Measurements from ENCODE around the gene BID.

BID gene

GRCh38 chr22:17774206-17774925 lies at the start of gene BID:
BID (minus strand) TSS chr22:17774469; CDS start chr22:17750116, 24,353 bp downstream.
- DNase-seq (ENCODE audit: low read depth, low spot score): peak; percentile 51

GRCh38 chr22:17823964-17824363 lies 49.7 kb upstream of the BID start:
- DNase-seq (ENCODE audit: low read depth, low spot score): no peak

- DNase-seq (ENCODE audit: low read depth, low spot score): no peak
Measured at GRCh38 chr22:17823226-17823625, 49.0 kb upstream of the BID start.

DNA sequence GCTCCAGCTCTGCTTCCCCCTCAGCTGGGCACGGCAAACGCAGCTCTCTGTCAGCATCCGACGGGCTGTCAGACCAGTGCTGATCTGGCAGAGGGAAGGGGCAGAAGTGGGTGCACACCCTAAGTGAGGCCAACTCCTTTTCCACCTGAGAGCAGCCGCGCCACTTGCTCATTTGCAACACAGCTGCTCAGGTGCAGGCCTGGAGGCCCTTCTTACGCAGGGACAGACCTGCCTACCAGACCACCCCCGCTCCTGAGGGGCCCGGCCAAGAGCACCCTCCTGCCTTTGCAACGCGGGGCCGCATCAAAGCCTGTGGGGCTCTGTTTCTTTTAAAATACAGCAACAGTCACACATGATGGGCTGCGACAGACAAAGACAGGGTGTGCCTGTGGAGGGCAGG lies 47.8 kb upstream of the BID start:
- no peak for DNase-seq (ENCODE audit: low read depth, low spot score)

- no peak for DNase-seq (ENCODE audit: low read depth, low spot score)
Measured at GRCh38 chr22:17820879-17821439, 46.7 kb upstream of the BID start.

DNA sequence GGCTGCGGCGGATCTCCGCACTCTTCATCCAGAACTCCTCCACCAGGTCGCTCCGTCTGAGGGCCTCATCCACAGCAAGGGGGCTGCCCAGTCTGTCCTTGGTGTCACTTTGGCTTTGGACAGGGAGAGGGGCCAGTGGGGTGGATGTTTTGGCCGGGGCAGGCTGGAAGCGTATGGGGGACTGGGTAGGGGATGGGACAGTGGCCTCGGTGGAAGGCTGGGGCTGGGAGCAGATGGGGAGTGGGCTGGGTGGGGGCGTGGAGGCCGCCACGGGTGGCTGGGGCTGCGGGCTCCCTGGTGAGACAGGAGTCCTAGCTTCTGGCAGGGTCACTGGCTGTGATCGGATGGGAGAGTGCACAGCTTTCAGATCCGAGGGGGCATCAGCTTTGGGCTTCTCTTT lies 44.4 kb upstream of the BID start:
- DNase-seq (ENCODE audit: low read depth, low spot score): no peak

GRCh38 chr22:17818180-17818579 lies 43.9 kb upstream of the BID start:
- no peak for DNase-seq (ENCODE audit: low read depth, low spot score)

GRCh38 chr22:17817511-17818065 lies 43.3 kb upstream of the BID start:
- no peak for DNase-seq (ENCODE audit: low read depth, low spot score)

DNA sequence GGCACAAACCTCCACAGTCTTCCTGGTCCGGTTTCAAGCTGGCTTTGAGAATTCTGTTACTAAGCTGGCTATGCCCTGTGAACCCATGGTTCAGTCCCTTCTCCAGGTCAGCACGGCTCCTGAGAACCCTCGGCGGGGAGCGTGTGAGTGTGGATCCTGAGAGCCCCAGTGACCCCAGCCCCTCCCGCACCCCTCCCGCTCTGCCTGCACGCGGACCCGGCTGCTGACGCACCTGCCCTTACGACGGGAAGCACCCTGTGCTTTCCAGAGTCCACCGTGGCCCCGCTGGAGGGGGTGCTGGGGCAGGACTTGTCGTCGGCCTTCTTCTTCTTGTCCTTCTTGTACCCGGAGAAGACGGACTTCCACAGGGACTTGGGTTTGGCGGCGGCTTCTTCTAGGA lies 42.8 kb upstream of the BID start:
- DNase-seq (ENCODE audit: low read depth, low spot score): no peak

GRCh38 chr22:17816649-17817048 lies 42.4 kb upstream of the BID start:
- DNase-seq (ENCODE audit: low read depth, low spot score): no peak

GRCh38 chr22:17815703-17816254 lies 41.5 kb upstream of the BID start:
- no peak for DNase-seq (ENCODE audit: low read depth, low spot score)

- no peak for DNase-seq (ENCODE audit: low read depth, low spot score)
Measured at GRCh38 chr22:17814830-17815229, 40.6 kb upstream of the BID start.

GRCh38 chr22:17814084-17814483 lies 39.8 kb upstream of the BID start:
- DNase-seq (ENCODE audit: low read depth, low spot score): no peak

DNA sequence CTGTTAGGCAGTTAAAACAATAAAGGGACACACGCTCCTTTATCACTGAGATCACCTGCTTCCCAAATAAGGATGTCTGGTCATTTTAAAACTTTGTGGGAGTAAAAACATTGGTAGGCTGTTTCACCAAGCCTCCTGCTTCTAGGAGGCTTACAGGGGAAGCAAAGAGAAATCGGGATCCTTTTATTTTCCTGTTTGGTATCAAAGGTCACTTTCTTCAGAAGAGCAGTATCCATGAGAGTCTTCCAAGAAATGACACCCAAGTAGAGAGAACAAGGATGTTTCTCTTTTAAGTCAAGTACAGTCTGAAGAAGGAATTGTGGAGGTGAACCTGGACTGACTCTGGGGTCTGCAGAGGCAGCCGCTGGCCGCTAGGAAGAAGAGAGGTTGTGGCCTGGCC lies 36.9 kb upstream of the BID start:
- no peak for DNase-seq (ENCODE audit: low read depth, low spot score)

- DNase-seq (ENCODE audit: low read depth, low spot score): no peak
Measured at GRCh38 chr22:17810570-17811116, 36.4 kb upstream of the BID start.

GRCh38 chr22:17808693-17809403 lies 34.6 kb upstream of the BID start:
- DNase-seq (ENCODE audit: low read depth, low spot score): no peak

DNA sequence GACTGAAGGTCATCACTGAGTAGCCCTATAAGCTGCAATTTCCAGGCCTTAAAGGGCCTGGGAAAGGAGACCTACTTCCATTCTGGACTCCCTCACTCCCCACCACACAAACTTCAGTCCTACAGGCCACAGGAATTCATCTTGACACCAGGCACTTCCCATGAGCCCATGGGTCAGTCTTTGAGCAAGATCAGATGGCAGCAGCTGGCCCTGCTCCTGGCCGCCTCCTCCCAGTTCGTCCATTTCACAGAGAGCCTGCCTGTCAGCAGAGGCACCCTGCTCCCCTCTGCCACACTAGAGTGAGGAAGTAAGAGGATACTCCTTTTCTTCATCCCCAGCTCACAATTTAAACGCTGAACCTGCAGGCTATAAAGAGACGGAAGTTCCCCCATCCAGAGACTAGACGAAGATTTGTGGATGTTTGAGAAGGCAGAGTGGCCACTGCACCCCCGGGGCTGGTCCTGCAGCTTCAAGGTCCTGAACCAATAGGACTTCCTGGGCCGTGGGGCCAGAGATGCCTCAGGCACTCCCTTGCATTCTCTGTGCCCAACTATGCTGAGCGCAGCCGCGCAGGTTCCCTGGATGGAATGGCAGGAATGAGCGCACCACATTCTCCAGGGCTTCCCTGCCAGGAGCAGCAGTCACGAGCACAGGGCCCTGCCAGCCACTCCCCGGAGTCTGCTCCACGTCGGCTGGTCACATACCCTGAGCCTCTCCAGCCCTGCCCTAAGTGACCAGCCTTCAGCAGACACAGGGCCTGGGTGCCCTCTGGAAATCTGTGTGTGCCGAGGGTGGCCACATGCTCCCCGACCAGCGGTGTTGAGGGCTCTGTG lies 33.5 kb upstream of the BID start:
- peak; percentile 58 for DNase-seq (ENCODE audit: low read depth, low spot score)

DNA sequence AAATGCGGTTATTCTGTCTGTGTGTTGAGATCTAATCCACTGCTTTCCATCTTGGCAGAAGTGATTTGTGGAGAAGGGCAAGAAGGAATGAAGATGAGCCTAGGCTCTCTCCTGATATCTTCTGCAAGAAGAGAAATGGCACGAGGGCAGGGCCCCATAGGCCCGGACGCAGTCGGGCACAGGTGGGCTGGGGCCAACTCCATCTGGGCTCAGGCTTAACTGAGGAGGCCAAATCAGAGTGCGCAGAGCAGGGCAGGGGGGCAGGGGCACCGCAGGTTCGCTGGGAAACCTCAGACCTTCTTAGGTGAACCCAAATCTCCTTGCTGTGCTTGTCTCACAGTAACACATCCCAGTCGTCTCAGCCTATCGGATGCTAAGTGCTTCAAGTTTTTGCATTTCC lies 32.8 kb upstream of the BID start:
- no peak for DNase-seq (ENCODE audit: low read depth, low spot score)

DNA sequence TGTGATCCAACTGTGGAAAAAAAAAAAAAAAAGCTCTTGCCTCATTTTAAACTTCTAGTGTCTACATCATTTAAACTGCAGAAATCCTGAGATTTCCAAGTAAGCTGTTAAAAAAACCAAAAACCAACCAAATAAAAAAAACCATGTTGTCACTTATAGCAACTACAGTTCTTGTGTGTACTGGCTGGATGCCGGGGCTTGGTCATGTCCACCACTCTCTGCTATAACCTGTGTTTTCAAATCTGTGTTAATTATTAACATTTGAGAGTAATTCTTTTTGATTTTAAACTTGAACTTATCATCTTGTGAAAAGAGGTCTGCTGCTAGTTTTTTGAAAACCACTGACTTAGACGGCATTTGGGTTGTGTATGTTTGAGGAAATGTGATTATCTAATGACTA lies 32.2 kb upstream of the BID start:
- no peak for DNase-seq (ENCODE audit: low read depth, low spot score)

DNA sequence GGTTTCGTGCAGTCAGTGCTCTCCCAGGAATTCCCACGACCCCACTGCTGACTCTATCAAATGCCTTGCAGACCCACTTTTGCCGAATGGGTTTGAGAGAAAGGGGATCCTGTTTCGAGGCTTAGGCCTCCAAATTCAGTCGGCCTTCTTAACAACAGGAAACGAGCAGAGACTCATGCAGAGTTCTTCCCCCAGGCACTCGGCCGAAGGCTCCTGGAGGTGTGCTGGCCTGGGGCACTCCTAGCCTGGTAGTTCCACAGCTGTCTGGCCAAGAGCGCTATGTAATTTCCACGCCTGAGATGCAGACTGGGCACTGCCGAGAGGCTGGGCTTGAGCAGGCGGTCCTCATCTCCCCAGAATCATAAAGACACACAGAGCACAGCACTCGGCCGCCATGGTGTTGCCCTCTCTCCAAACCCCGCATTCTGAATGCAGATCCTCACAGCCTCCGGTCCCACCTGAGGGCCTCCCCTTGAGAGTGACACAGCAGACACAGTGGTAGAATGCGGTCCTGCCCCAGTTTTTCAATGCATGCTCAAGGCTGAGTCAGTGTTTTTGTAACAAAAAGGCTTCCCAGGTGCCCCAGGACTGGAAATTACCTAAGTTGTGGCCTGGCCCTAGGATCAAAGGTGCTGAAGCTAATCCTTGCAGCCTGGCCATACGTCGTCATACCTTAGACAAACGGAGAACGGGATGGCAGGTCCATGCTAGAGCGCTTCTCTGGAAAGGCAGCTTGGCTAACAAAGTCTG lies 30.2 kb upstream of the BID start:
- no peak for DNase-seq (ENCODE audit: low read depth, low spot score)

Measured in astrocyte of the hippocampus (primary cell).